ENCODE measurements around the gene TMPRSS4. TPM values are rescaled to one million over a fixed set of nuclear protein-coding genes. Genes with fewer than 3 reads are reported as not detected.
"Not testable (repeated sequence)": the region's sequence is repeated elsewhere in the genome, so short reads cannot be mapped to it uniquely, and the experiment has no call there.

Gene TMPRSS4
- total RNA-seq, 1 donor from 2014 or later = not detected

- no peaks in the 10 kb centered on the region for H3K36me3 Mint-ChIP-seq (ENCODE audit: low read depth)
- H3K4me3 Mint-ChIP-seq = no peak overlapping the region
- H3K27me3 Mint-ChIP-seq = peaks cover 23% of the 10 kb centered on the region
- no peak overlapping the region for H3K27ac Mint-ChIP-seq
- H3K4me1 Mint-ChIP-seq = no peaks in the 10 kb centered on the region
- DNase-seq = no peak
- no peaks in the 10 kb centered on the region for H3K9me3 Mint-ChIP-seq
- intact Hi-C loops (cut with micrococcal nuclease) = no loop called here
These were observed 16.7 kb upstream of the TMPRSS4 start for GRCh38 chr11:118060081-118060661.

- no peak for DNase-seq
- Mint-ChIP-seq H3K9me3 (no peaks in the 10 kb centered on the region), H3K27ac (no peak overlapping the region), H3K4me1 (peaks cover 2% of the 10 kb centered on the region), H3K4me3 (no peak overlapping the region), H3K36me3 (ENCODE audit: low read depth) (no peaks in the 10 kb centered on the region), H3K27me3 (peaks cover 23% of the 10 kb centered on the region)
- intact Hi-C loops (cut with micrococcal nuclease) = no loop called here
These were observed 16.0 kb upstream of the TMPRSS4 start for GRCh38 chr11:118060869-118061268.

GRCh38 chr11:118061586-118062125 is 15.2 kb upstream of the TMPRSS4 start:
- Mint-ChIP-seq H3K9me3 (no peaks in the 10 kb centered on the region), H3K36me3 (ENCODE audit: low read depth) (no peaks in the 10 kb centered on the region)
- intact Hi-C loops (cut with micrococcal nuclease) = no loop called here

GRCh38 chr11:118062181-118062580 is 14.7 kb upstream of the TMPRSS4 start:
- H3K27ac Mint-ChIP-seq; H3K36me3 Mint-ChIP-seq (ENCODE audit: low read depth); H3K4me3 Mint-ChIP-seq; H3K9me3 Mint-ChIP-seq; intact Hi-C loops (cut with micrococcal nuclease); DNase-seq; H3K4me1 Mint-ChIP-seq: not testable (repeated sequence)
- peaks cover 18% of the 10 kb centered on the region for H3K27me3 Mint-ChIP-seq

More at GRCh38 chr11:118061586-118062125, 15.2 kb upstream of the TMPRSS4 start:
- Mint-ChIP-seq H3K27ac (no peak overlapping the region), H3K4me1 (peaks cover 2% of the 10 kb centered on the region), H3K27me3 (peaks cover 24% of the 10 kb centered on the region), H3K4me3 (no peak overlapping the region)
- no peak for DNase-seq

- H3K4me1 Mint-ChIP-seq; H3K27ac Mint-ChIP-seq; intact Hi-C loops (cut with micrococcal nuclease); H3K36me3 Mint-ChIP-seq (ENCODE audit: low read depth); H3K9me3 Mint-ChIP-seq; DNase-seq; H3K4me3 Mint-ChIP-seq: not testable (repeated sequence)
- H3K27me3 Mint-ChIP-seq = peaks cover 14% of the 10 kb centered on the region
These were observed 14.2 kb upstream of the TMPRSS4 start for GRCh38 chr11:118062631-118063030.

- H3K4me3 Mint-ChIP-seq = no peak overlapping the region
- H3K9me3 Mint-ChIP-seq = no peaks in the 10 kb centered on the region
- no peaks in the 10 kb centered on the region for H3K36me3 Mint-ChIP-seq (ENCODE audit: low read depth)
- no peak for DNase-seq
- H3K27me3 Mint-ChIP-seq = peaks cover 13% of the 10 kb centered on the region
- H3K4me1 Mint-ChIP-seq = peaks cover 2% of the 10 kb centered on the region
- H3K27ac Mint-ChIP-seq = no peak overlapping the region
- intact Hi-C loops (cut with micrococcal nuclease) = no loop called here
These were observed 11.9 kb upstream of the TMPRSS4 start for GRCh38 chr11:118064956-118065355.

DNA sequence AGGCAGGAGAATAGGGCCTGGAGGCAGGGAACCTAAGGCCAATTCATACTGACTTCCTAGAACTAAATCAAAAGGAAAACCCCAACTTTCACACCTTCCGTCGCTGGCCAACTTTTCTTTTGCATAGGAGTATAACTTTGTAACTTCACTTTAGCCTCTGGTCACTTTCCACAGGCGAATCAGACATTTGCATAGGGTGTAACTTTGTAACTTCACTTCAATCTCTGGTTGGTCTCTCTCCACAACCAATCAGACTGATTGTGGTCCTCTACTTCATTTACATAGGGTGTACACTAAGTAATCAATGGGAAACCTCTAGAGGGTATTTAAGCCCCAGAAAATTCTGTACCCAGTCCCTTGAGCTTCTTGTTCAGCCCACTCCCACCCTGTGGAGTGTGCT is 11.5 kb upstream of the TMPRSS4 start:
- no peaks in the 10 kb centered on the region for H3K9me3 Mint-ChIP-seq
- intact Hi-C loops (cut with micrococcal nuclease) = no loop called here
- no peaks in the 10 kb centered on the region for H3K36me3 Mint-ChIP-seq (ENCODE audit: low read depth)
- H3K27ac Mint-ChIP-seq = no peak overlapping the region
- DNase-seq = no peak
- H3K4me1 Mint-ChIP-seq = peaks cover 2% of the 10 kb centered on the region
- no peak overlapping the region for H3K4me3 Mint-ChIP-seq
- H3K27me3 Mint-ChIP-seq = peaks cover 13% of the 10 kb centered on the region

- Mint-ChIP-seq H3K36me3 (ENCODE audit: low read depth) (no peaks in the 10 kb centered on the region), H3K27me3 (peaks cover 16% of the 10 kb centered on the region), H3K27ac (no peak overlapping the region), H3K4me1 (peaks cover 2% of the 10 kb centered on the region), H3K9me3 (no peaks in the 10 kb centered on the region), H3K4me3 (no peak overlapping the region)
- intact Hi-C loops (cut with micrococcal nuclease) = no loop called here
- no peak for DNase-seq
These were observed 9.9 kb upstream of the TMPRSS4 start for GRCh38 chr11:118067006-118067405.

DNA sequence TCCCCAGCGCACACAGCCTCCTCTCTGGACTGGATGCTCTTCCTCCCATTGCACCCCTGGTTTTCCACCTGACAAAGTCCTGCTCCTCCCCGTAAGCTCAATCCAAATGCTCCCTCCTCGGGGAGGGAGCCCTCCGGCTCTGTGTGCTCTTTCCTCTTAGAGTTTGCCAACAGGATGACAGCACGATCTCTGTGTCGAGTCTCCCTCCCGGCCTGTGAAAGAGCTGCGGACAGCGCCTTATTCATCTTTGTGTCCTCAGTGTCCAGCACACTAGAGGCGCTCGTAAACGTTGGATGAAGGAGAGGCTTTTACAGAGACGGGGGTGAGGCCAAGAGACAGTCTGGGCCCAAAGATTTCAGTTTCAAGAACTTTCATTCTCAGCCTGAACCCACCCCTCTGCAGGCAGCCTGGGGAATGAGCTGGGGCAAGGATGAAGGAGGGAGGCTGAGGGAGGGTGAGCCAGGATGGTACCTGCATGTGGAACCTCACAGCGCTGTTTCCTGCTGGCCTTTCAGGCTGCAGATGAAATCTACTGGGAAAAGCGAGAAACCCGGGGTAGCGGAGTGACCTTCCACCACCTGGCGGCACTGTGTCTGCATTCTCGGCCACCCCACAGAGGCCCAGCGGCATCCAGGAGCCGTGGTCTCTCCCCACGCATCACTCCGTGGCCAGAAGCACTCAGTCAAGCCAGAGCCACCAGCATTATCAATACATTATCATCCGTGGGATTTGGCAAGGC is 8.5 kb upstream of the TMPRSS4 start:
- Mint-ChIP-seq H3K27me3 (peaks cover 13% of the 10 kb centered on the region), H3K4me1 (peaks cover 2% of the 10 kb centered on the region), H3K36me3 (ENCODE audit: low read depth) (no peaks in the 10 kb centered on the region), H3K4me3 (no peak overlapping the region), H3K27ac (no peak overlapping the region), H3K9me3 (no peaks in the 10 kb centered on the region)
- DNase-seq = no peak
- intact Hi-C loops (cut with micrococcal nuclease) = no loop called here

- Mint-ChIP-seq H3K27ac (no peak overlapping the region), H3K36me3 (ENCODE audit: low read depth) (no peaks in the 10 kb centered on the region), H3K9me3 (no peaks in the 10 kb centered on the region), H3K4me1 (peaks cover 2% of the 10 kb centered on the region), H3K27me3 (peaks cover 15% of the 10 kb centered on the region), H3K4me3 (no peak overlapping the region)
- DNase-seq = no peak
- intact Hi-C loops (cut with micrococcal nuclease) = no loop called here
These were observed 7.8 kb upstream of the TMPRSS4 start for GRCh38 chr11:118068945-118069612.

DNA sequence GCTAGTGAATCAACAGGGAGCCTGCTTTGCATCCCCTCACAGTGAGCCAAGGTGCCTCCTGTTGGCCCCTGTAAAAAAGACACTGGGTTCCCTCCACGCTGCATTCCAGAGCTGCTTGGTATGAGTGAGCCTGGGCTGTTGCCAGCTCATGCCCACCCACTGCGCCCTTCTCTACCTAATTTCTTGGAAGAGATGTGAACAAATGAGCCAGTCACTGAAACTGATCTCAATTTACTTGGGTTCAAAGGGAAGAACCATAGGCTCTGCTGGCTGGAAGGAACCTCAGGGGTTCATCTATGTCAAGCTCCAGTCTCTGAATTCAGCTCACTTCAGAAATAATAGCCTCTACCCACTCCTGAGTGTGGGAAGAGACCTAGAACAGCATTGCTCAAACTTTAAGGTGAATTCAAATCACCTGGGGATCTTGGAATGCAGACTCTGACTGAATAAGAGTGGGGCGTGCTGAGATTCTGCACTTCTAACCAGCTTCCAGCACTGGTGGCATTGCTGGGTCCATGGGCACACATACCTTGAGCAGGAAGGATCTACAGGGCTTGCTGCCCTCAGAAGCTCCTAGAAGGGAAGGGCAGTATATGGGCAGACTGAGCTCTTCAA is 5.4 kb upstream of the TMPRSS4 start:
- Mint-ChIP-seq H3K27ac (no peak overlapping the region), H3K4me1 (no peaks in the 10 kb centered on the region), H3K9me3 (no peaks in the 10 kb centered on the region), H3K27me3 (peaks cover 15% of the 10 kb centered on the region), H3K4me3 (no peak overlapping the region), H3K36me3 (ENCODE audit: low read depth) (no peaks in the 10 kb centered on the region)
- intact Hi-C loops (cut with micrococcal nuclease) = no loop called here
- DNase-seq = no peak

DNA sequence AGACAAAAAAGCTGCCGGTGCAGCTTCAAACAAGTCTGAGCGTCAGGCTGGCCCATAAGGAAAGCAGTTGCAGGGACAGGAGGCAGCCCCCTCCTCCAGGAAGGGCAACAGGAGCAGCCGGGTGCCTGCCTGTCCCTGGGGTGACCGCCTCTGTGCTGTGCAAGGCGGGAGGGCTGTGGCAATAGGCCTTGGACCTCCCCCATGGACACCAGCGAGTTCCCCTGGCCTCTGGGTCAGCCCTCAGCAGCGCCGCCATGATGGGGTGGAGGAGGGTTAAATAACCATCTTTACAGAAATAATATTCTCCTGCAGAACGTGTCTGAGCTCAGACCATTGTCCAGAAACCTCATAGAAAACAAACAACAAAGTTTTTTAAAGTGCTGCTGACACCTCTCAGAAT is 3.3 kb upstream of the TMPRSS4 start:
- intact Hi-C loops (cut with micrococcal nuclease) = no loop called here
- Mint-ChIP-seq H3K9me3 (no peaks in the 10 kb centered on the region), H3K4me3 (no peak overlapping the region), H3K27ac (no peak overlapping the region), H3K4me1 (no peaks in the 10 kb centered on the region), H3K36me3 (ENCODE audit: low read depth) (no peaks in the 10 kb centered on the region), H3K27me3 (peaks cover 16% of the 10 kb centered on the region)
- DNase-seq = no peak

GRCh38 chr11:118074091-118074685 is 2.7 kb upstream of the TMPRSS4 start:
- Mint-ChIP-seq H3K27me3 (peaks cover 18% of the 10 kb centered on the region), H3K9me3 (no peaks in the 10 kb centered on the region), H3K4me3 (no peak overlapping the region), H3K27ac (no peak overlapping the region), H3K36me3 (ENCODE audit: low read depth) (no peaks in the 10 kb centered on the region), H3K4me1 (no peaks in the 10 kb centered on the region)
- no peak for DNase-seq
- intact Hi-C loops (cut with micrococcal nuclease) = no loop called here

Data from activated CD4-positive, alpha-beta T cell treated with anti-CD3 and anti-CD28 coated beads, Interleukin-2, amount 10 ng/mL, durations not matched to agents 24 days and 14 days (primary cell).